Omental fat pad (tissue), 4 donors: ENCODE data around the gene RPS5. TPM values are rescaled to one million over a fixed set of nuclear protein-coding genes. Genes with fewer than 3 reads are reported as not detected.
"Not testable (repeated sequence)": the region's sequence is repeated elsewhere in the genome, so short reads cannot be mapped to it uniquely, and the experiment has no call there.

ENCODE experiments used
- ATAC-seq: fragments of 150-250 bp; one replicate; pipeline ENCODE4 v1.9.1; 2016; ENCODE audit warnings: mild to moderate bottlenecking, moderate library complexity; ENCODE audit not compliant: low FRiP score
- DNase-seq: peaks from one replicate; pipeline ENCODE4 v3.0.0-alpha.2; 2019; ENCODE audit warnings: low spot score
- CTCF ChIP-seq, 3 donors: fragments of 450-650 bp; IDR thresholded peaks; one replicate each; pipeline ENCODE4 v1.5.1; 2016 to 2017; ENCODE audit warnings: antibody characterized with exemption in 3 of 3, mild to moderate bottlenecking in 3 of 3, moderate library complexity in 2 of 3
- total RNA-seq, 4 donors: library from RNA; depleted of rRNA; stranded (reverse); fragments of >200 nt; gene quantifications; one replicate each; pipeline ENCODE4 v1.1.0, GENCODE V29; 2016

RPS5 gene
- total RNA-seq, 4 donors from 2014 or later, result 1,379 to 1,993 (median 1,504) TPM

- ATAC-seq (no peak), DNase-seq (no peak)
- TF ChIP-seq CTCF (IDR thresholded peaks at IDR 0.05), result no peak
These were observed 29.5 kb downstream of the RPS5 start for GRCh38 chr19:58416604-58417003.

DNA sequence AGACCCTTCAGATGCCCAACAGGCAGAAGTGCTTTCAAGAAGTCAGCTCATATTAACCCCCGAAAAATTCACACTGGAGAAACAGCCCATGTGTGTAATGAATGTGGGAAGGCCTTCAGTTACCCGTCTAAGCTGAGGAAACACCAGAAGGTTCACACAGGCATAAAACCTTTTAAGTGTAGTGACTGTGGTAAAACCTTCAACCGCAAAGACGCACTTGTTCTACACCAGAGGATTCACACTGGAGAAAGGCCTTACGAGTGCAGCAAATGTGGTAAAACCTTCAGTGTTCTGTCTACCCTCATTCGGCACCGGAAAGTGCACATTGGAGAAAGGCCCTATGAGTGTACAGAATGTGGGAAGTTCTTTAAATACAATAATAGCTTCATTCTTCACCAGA is 30.0 kb downstream of the RPS5 start:
- TF ChIP-seq CTCF (IDR thresholded peaks at IDR 0.05), result no peak
- ATAC-seq, result no peak

GRCh38 chr19:58428617-58429016 is 41.5 kb downstream of the RPS5 start:
- no peak for ATAC-seq
- no peak for TF ChIP-seq CTCF (IDR thresholded peaks at IDR 0.05)
- no peak for DNase-seq

More for the DNA sequence above, 30.0 kb downstream of the RPS5 start:
- no peak for DNase-seq

DNA sequence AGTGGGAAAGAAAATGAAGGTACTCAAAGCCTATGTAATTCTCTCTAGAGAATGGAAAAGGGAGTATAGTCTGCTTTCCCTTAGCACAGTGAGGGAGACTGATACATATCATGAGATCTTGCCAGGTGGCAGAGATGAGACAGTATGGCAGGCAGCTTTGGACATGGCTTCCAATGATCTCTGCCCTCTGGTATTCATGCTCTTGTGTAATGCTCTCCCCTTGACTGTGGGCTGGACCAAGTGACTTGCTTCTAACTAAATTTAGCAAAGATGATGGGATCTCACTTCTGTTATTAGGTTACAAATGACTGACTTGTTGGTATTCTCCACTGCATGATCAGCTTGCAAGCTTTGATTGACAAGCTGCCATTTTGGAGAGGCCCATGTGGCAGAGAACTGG is 42.7 kb downstream of the RPS5 start:
- no peak for ATAC-seq
- TF ChIP-seq CTCF (IDR thresholded peaks at IDR 0.05), result no peak
- no peak for DNase-seq

DNA sequence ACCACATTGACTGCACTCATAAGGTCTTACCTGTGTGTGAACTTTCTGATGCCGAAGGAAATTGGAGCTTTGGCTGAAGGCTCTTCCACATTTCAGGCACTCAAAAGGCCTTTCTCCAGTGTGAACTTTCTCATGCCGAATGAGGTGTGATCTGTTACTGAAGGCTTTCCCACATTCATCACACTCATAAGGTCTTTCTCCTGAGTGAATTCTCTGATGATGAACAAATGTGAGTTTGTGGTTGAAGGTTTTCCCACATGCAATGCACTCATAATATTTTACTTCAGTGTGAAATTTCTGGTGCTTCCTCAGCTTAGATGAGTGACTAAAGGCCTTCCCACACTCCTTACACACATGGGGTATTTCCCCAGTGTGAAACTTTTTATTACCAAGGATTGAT is 47.1 kb downstream of the RPS5 start:
- no peak for TF ChIP-seq CTCF (IDR thresholded peaks at IDR 0.05)
- DNase-seq (no peak), ATAC-seq (no peak)

DNA sequence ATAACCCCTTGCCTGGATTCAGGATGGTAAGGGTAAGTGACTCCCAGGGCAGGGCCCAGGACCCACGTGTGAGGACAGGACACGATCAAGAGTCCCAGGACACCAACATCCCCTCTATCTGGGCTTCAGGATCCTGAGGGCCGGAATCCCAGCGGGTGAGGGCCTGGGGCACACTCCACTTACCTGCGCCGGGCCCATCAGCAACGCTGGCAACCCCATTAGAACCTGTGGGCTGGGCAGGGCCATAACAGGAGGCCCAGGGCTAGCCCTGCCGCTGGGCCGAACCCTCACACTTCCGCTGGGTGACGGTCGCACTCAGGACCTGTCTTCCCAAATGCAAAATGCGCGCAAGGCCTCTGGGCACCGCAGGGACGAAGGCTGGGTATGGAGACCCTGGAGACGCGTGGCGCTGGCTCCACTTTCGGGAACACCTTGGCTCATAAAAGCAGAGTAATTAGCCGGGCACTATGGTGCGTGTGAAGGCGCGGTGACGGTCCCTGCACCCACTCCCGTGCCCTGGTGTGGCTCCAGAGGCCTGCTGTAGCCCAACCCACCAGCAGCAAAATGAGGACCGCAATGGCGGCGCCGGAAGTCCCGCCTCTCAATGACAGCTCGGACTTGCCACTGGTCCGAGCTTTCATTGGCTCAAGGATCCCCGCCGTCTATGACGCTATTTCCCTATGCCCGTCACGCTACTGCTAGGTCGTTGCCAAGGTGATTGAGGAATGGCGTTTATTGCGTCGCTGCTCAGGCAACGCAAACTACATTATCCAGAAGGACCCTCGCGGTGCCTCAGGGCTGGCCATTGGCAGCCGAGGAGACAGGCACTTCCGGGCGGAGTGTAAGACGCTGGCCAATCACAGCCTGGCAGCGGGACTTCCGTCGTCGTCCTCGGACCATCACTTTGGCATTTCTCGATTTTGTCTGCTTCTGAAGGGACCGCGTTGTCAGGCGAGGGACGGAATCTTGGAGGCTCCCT is 52.8 kb downstream of the RPS5 start, which contains the start of gene ZNF132:
ZNF132 (minus strand) TSS at position 578 of the 979 bp plus-strand sequence; CDS start at position 246, 332 bp downstream.
- no peak for TF ChIP-seq CTCF (IDR thresholded peaks at IDR 0.05)
- ATAC-seq, result peak; percentile 99
- peak; percentile 93 for DNase-seq

DNA sequence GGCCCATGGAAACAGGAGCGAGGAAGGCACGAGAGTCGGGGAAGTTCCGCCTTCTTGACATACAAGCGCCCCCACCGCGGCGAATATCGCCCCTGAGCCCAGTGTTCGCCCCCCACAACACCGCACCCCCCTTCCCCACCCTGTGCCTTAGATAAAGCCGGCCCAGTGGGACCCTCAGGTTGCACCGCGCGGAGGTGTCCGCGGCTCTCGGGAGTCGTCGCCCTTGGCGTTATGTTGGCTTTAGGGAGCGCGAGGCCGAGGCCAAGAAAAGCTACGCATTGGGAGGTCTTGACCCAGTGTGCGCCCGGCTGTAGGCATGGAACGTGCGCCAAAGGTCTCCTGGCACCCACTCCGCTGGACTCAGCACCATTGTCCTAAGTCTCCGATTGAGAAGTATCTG is 53.5 kb downstream of the RPS5 start:
- DNase-seq (no peak), ATAC-seq (no peak)
- TF ChIP-seq CTCF (IDR thresholded peaks at IDR 0.05), result no peak

DNA sequence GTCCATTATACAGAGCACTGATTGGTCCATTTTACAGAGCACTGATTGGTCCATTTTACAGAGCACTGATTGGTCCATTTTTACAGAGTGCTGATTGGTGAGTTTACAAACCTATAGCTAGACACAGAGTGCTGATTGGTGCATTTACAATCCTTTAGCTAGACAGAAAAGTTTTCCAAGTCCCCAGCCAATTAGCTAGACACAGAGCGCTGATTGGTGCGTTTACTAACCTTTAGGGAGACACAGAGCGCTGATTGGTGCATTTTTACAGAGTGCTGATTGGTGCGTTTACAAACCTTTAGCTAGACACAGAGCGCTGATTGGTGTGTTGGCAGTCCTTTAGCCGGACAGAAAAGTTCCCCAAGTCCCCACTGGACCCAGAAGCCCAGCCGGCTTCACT is 55.9 kb downstream of the RPS5 start:
- DNase-seq, ATAC-seq: not testable (repeated sequence)
